GM18526 (cell line): ENCODE measurements around the gene LRBA.

Experiments
- POLR2A ChIP-seq: IDR thresholded peaks from 3 replicates; pipeline ENCODE4 v1.6.1; 2011; ENCODE audit not compliant: insufficient read length; ENCODE audit errors: extremely low read depth

LRBA gene

DNA sequence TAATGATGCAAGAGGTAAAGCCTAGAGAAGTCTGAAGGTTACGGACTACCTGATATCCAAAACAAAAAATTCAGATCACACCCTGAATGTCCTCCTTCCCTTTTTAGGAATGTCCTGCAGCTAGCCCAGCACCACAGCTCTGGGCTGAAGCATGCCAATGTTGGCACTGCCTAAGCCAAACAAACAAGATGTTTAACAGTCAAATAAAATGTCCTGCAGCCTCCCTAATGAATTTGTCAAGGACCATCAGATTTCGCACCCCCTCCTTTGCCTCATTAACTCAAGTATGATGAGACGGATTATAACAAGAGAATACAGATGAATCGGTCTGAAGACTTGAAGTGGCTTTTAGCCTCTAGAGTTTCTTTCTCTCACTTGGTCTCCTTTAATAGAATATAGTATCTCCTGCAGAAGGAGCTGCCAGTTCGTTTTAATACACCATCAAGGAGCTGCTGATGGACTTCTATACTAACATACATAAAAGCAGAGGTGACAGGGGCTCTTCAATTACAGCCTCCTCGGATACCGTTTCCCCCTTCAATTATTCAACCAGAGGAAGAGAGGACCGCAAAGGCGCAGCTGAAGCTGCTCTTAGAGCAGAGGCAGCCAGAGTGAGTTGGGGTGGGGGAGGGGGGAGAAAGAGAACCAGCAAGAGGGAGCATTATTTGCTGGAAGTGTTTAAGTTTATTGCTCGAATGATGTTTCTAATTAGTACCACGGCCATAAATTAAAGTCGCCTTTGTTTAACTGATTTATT is 436.2 kb downstream of the LRBA start:
- TF ChIP-seq POLR2A = no peak

DNA sequence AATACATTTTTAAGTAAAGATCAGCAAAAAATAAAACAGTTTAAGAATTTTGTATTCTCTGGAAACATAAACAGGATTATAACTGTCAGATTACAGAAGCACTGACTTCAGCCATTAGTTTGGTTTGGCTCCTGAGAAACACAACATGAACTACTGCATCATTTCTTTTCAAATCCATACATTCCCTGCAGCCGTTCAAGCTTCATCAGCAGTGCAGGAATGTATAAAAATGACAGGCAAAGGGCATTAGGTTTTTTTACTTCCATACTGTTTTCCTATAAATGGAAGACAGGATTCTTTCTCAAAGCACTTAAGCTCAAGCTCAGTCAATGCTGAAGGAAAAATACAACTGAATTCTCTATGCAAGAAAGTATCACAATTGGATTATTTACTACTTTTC is 437.3 kb downstream of the LRBA start:
- TF ChIP-seq POLR2A = no peak

DNA sequence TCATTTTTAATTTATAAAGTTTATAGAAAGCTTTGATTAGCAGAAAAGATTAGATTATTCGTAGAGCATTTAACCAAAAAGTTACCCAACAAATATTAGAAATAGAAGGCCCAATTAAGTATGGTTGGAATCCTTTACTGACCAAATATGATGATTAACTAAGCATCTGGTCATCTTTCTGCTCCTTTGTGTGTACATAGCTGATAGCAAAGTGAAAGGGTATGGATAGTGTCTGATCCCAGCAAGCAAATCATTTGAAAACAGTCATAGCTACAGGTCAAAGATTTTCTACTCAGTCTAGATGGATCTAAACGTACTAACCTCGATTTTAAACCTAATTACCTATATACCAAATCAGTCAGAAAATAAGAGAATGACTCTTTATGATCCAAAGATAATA is 440.4 kb downstream of the LRBA start:
- TF ChIP-seq POLR2A = no peak

DNA sequence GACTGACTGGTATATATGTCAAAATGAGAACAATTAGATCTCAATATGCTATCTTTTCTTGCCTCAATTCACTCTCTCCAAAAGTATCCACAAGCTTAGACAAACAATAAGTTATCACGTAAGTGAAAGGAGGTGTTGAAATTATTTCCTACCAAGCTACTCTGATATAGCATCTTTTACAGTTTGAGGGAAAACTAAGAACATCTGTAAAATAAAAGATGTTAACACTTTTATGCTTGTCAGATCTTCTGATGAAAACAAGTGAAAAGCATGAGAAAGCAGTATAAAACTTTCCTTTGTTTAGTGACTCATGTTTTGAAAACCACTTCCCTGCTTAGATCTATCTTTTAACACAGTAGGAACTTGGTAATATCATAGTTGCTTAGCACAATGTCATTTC is 441.6 kb downstream of the LRBA start:
- no peak for TF ChIP-seq POLR2A

DNA sequence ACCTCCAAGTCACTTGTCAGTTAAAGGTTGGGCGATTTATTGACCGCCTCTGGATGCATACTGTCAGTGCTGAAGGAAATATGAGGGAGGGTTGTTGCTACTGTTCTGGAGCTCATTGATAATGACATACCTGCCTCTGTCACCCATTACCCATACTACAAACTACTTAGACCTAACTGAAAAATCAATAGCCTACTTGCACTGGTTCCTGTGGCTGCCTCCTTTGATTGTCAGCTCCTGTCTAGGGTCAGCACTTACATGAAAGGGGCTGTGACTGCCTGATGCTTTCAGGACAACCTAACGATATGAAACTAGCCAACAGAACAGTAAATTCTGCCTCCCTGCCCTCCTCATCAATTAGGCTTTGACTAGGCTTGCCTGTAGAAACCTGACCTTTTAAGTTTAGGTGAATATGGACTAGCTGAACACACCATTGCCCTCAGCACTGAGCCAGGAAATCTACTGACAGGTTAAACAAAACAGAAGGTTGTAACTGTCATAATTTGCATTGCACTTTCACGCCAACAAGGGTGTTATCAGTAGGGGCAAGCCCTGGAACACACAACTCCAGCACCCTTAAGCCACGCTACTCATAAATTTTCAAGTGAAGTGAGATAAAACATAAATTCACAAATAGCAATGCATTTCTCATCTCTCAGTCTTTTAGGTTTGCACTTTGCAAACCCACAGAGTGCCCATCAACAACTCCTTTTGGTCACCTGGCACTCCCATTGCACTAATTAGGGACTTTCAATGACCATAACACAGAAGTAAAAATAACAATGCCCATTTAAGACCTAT is 442.2 kb downstream of the LRBA start:
- TF ChIP-seq POLR2A = no peak

DNA sequence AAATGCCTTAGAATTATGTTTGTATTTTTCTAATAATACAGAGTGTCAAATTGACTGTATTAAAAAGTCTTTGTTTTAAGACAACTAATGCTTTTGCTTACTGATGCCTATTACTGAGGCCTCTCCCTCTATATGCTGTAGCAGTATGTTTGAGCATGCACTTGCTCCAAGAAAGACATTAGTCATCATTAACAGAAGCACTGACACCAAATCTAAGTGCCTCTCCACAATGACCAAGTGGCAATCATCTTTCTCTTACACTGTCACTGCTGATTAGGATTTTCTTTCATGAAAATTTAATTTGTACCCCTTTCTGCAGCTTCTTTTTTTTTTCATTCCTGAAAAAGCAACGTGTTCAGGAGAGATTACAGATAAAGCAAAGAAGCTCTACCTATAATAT is 444.2 kb downstream of the LRBA start:
- no peak for TF ChIP-seq POLR2A

DNA sequence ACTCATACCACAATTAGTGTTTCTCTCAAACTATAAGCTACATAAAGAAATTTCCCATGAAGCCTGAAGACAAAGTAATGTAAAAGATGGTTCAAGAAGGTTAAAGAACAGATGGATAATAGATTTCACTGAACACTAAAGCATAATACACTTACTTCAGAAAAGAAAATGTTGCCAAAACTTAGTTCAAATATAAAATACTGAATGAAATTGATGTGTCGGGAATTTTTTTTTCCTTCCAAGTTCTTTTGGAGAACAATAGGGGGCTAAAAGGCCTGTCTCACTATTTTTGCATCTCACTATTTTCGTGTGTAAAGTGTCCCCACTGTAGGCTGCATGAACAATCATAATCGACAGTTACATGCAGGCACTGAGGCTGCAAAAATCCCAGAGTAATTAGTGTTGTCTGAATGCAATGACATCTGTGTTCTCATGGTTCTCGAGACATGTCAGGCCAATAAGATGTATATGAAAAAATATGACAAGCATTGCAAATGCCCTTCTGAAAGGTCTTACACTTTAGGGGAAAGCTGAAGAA is 445.0 kb downstream of the LRBA start:
- no peak for TF ChIP-seq POLR2A

DNA sequence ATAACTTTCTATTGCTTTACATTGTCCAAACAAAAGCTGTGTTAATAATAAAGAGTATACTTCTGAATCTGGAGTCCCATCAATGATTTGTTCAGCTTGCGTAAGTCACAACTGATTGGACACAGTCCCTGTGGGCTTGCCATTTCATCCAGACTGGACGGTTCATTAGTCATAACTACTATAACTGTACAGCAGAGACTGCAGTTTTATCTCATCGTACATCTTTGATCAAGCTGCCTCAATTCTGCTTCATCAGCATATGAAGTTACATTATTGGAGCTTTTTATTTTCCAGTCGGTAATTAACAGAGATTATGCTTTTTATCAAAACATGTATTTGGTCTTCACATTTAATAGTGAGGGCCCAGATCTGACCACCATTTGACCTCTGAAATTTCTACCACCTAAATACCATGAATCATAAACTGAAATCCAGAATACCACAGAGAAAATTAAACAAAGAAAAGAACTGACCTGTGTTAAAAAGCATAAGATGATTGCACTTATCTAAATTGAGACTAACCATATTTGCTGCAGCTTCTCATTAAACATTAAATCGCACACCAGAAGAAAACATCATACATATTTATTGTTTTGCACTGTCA is 445.6 kb downstream of the LRBA start:
- no peak for TF ChIP-seq POLR2A

DNA sequence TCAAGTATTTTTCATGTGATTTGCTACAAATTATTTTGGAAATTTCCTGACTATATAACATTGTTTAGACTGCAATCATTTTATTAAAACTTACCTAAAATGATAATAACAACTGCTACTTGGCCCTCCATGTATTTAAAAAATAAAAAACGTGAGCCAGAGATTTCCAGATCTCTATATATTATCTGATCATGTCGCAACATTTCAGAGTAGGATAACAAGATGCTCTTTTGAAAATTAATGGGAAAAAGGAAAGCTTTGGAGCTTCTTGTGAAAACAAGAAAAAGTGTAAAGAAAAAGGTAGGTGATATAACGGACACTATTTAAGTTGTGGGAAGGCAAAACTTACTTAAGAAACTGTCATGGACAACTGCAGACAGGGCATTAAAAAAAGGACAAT is 448.0 kb downstream of the LRBA start:
- TF ChIP-seq POLR2A = no peak

DNA sequence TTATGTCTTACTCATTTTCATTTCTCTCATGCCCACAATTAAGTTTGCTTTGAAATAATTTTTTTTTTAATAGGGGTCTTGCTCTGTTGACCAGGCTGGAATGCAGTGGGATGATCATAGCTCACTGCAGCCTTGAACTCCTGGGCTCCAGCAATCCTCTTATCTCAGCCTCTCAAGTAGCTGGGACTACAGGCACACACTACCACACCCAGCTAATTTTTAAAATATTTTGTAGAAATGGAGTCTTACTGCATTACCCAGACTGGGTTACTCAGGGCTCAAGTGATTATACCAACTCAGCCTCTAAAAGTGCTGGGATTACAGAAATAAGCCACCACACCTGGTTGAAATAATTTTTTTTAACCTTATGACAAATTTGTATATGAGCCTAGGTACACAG is 452.3 kb downstream of the LRBA start:
- no peak for TF ChIP-seq POLR2A

DNA sequence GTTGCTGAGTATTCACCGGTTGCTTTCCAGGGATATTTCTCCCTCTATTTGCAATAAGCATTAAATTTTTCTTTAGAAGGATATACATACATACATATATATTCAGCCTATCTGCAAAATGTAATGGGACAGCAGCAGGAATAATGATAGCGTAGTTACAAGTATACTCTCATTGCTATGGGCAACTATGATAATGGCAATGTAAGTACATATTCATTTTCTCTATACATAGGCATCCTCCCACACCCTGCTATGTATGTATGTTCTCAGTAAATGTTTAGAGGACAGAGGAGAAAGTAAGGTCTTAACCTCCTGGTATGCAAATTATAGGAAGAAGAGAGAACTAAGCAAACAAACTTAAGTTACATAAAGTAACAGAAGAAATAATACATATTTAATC is 452.8 kb downstream of the LRBA start:
- TF ChIP-seq POLR2A = no peak

DNA sequence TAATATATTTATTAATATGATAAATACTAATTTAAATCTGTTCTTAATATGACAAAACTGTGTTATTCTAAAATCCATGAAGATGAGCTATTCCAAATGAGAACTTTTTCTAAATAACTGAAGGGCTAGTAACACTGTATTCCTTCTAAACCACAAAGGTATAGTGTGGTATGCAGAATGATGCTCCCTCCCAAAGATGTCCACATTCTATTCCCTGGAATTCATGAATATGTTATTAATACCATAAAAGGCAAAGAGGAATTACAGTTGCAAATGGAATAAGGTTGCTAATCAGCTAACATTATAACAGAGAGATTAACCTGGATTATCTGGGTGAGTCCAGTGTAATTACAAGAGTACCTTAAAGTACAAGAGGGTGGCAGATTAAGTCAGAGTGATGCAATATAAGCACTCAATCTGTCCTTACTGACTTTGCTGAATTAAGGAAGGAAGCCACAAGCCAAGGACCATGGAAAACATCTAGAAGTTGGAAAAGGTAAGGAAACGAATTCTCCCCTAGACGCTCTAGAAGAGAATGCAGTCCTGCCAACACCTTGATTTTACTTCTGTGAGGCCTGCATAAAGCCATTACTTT is 453.8 kb downstream of the LRBA start:
- TF ChIP-seq POLR2A = no peak

DNA sequence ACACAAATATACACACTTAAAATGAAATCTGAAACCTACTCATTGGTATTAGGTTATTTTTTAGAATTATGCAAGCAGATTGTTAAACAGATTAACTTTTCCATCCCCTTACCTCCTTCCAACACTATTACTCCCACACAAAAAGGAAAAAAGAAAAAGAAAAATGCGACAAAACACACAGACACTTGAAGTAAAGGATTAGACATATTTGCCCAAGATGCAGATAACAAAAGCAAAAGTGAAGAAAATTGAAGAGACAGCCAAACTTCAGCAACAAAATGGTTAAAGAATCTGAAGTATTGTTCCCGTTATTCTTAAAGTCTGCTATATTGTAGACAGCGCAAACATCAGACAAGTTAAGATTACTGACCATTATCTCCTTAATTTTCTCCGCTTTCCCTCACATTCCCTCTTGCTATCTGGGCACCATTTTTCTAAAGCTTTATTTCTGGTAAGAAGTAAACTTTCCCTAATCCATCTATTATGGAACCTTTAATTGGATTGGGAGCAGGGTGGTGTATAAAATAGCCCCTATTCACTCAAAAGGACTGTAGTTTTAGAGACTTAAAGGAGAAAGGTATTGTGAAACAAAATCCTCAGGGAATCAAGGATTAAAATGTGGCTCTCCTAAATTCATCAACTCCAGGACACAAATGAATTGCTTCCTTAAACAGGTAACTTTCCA is 467.8 kb downstream of the LRBA start:
- TF ChIP-seq POLR2A = no peak

DNA sequence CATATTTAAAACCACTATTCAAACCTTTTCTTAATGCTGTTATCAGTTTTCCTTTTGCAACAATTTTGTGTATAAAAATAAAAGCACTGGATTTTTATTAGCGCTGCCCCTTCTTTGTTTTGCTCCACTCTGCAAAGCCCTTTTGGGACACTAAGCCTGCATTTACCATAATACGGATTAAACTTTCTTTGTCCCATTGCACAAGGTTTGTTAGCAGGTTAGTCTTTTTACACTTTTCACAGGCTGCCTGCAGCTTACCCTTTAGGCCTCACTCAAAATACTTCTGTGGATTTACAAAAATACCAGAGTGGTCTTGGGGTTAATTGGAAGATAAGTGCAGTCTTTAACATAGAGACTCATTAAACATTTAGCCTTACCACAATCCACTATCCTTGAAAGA is 468.8 kb downstream of the LRBA start:
- no peak for TF ChIP-seq POLR2A

DNA sequence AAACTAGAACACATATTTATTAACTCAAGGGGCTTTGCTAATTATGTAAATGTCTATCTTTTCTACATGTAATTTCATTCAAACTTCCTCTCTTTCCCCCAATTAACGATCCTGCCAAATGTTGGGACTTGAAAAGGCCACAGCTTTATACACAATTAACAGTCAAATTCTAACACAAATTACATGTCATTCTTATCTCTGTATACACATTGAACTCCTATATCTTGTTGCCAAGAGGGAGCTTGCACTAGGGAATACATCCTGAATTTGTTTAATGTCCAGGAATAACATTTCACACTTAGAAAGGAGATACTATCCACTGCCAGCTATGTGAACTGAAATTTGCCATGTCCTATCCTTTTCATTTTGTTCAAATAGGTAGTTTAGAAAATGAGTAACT is 472.0 kb downstream of the LRBA start:
- no peak for TF ChIP-seq POLR2A
